ENCODE results near the gene KCNK10. TPM values are rescaled to one million over a fixed set of nuclear protein-coding genes. Genes with fewer than 3 reads are reported as not detected.

KCNK10 gene
- total and polyA plus RNA-seq, 7 donors: under 0.01 to 0.60 (median 0.28) TPM; not detected in 1

GRCh38 chr14:88140874-88141273 is 182.2 kb downstream of the KCNK10 start:
- no peaks in the 10 kb centered on the region for H3K4me1 ChIP-seq
- DNase-seq: no peak
- H3K9me3 ChIP-seq: no peaks in the 10 kb centered on the region
- 78 to 91% methylated on average over 3 of the region's 3 CpGs for WGBS, 2 donors
- no peaks in the 10 kb centered on the region for H3K36me3 ChIP-seq
- H3K27me3 ChIP-seq: no peaks in the 10 kb centered on the region
- no peak overlapping the region for H3K27ac ChIP-seq
- no peak overlapping the region for H3K4me3 ChIP-seq
- no peak for TF ChIP-seq EP300 (IDR thresholded peaks at IDR 0.05)
- no peak for TF ChIP-seq POLR2AphosphoS5 (IDR thresholded peaks at IDR 0.05)
- TF ChIP-seq CTCF (IDR thresholded peaks at IDR 0.05): no peak
- TF ChIP-seq POLR2A (IDR thresholded peaks at IDR 0.05): no peak
- intact Hi-C loops (cut with DNase I): no loop called here

DNA sequence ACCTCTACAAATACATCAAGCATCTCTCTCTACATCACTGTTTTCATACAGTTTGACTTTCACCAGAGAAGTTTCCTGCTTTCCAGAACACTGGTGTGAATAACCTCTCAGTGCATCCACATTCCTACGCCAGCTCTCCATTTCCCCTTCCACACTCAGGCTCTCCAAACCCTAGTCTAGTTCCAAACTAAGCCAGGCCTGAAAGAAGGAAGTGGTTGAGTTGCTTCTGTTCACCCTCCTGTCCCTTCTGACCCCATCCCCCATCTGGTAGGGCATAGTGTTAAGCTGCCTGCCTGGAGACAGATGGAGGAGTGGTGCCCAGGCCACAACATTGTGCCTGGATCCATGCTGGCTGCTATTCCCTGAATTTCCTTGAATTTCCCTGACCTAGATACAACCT is 185.7 kb downstream of the KCNK10 start:
- 91 to 94% methylated on average over 1 of the region's 1 CpG for WGBS, 2 donors
- intact Hi-C loops (cut with DNase I): no loop called here
- Histone ChIP-seq H3K9me3 (peaks cover 0 to 3% (median 0%) of the 10 kb centered on the region in 4 donors), H3K36me3 (no peaks in the 10 kb centered on the region), H3K4me3 (no peak overlapping the region), H3K4me1 (no peaks in the 10 kb centered on the region), H3K27me3 (no peaks in the 10 kb centered on the region), H3K27ac (no peak overlapping the region)
- no peak for DNase-seq
- TF ChIP-seq POLR2A (IDR thresholded peaks at IDR 0.05) (no peak), POLR2AphosphoS5 (IDR thresholded peaks at IDR 0.05) (no peak), EP300 (IDR thresholded peaks at IDR 0.05) (no peak), CTCF (IDR thresholded peaks at IDR 0.05) (no peak)

Other genes starting within 250 kb of the KCNK10 start
- gene SPATA7, start 62.4 kb upstream of the KCNK10 start, total RNA-seq: 10 to 100 TPM; 15.5 to 38.8 (median 35.1) TPM
- 1 to 10 TPM; 3.6 to 6.0 (median 4.2) TPM for gene SPATA7, start 62.4 kb upstream of the KCNK10 start, polyA plus RNA-seq
- gene PTPN21, start 231.7 kb upstream of the KCNK10 start, total RNA-seq: 10 to 100 TPM; 13.7 to 29.1 (median 17.5) TPM
- 10 to 100 TPM in 1 of 3 donors, 1 to 10 TPM in 2; 7.3 to 12.6 (median 9.5) TPM for gene PTPN21, start 231.7 kb upstream of the KCNK10 start, polyA plus RNA-seq
- 10 to 100 TPM; 80.4 to 89.5 (median 83.7) TPM for gene ZC3H14, start 239.8 kb upstream of the KCNK10 start, total RNA-seq
- gene ZC3H14, start 239.8 kb upstream of the KCNK10 start, polyA plus RNA-seq: 10 to 100 TPM; 23.4 to 30.6 (median 25.0) TPM

Measured in sigmoid colon (tissue), 7 donors.